Measurements from ENCODE around the gene TRRAP.
A peak's percentile ranks its signal among the peaks of the same experiment; 100 is the strongest.

Gene TRRAP

GRCh38 chr7:98974205-98974604 is 95.9 kb downstream of the TRRAP start:
- in situ Hi-C loops (cut with MboI; ENCODE audit: low pct_unique_long_range_greater_than_20kb, low sequenced_read_pairs) = no loop called here
- DNase-seq = no peak

- no peak for DNase-seq
- in situ Hi-C loops (cut with MboI; ENCODE audit: low pct_unique_long_range_greater_than_20kb, low sequenced_read_pairs) = no loop called here
These were observed 96.8 kb downstream of the TRRAP start for GRCh38 chr7:98974906-98975816.

GRCh38 chr7:98976396-98977185 is 98.3 kb downstream of the TRRAP start:
- in situ Hi-C loops (cut with MboI; ENCODE audit: low pct_unique_long_range_greater_than_20kb, low sequenced_read_pairs) = no loop called here
- DNase-seq = no peak

GRCh38 chr7:98978672-98979071 is 100.3 kb downstream of the TRRAP start:
- no peak for DNase-seq
- in situ Hi-C loops (cut with MboI; ENCODE audit: low pct_unique_long_range_greater_than_20kb, low sequenced_read_pairs) = no loop called here

GRCh38 chr7:98981701-98982100 is 103.4 kb downstream of the TRRAP start:
- no peak for DNase-seq
- in situ Hi-C loops (cut with MboI; ENCODE audit: low pct_unique_long_range_greater_than_20kb, low sequenced_read_pairs) = no loop called here

- in situ Hi-C loops (cut with MboI; ENCODE audit: low pct_unique_long_range_greater_than_20kb, low sequenced_read_pairs) = no loop called here
These were observed 104.4 kb downstream of the TRRAP start for GRCh38 chr7:98982686-98983085.

GRCh38 chr7:98984126-98984525 is 105.8 kb downstream of the TRRAP start:
- DNase-seq = no peak
- in situ Hi-C loops (cut with MboI; ENCODE audit: low pct_unique_long_range_greater_than_20kb, low sequenced_read_pairs) = no loop called here

More at GRCh38 chr7:98982686-98983085, 104.4 kb downstream of the TRRAP start:
- no peak for DNase-seq

GRCh38 chr7:98985406-98985805 is 107.1 kb downstream of the TRRAP start:
- in situ Hi-C loops (cut with MboI; ENCODE audit: low pct_unique_long_range_greater_than_20kb, low sequenced_read_pairs) = no loop called here
- DNase-seq = no peak

GRCh38 chr7:98985945-98986344 is 107.6 kb downstream of the TRRAP start:
- DNase-seq = no peak
- in situ Hi-C loops (cut with MboI; ENCODE audit: low pct_unique_long_range_greater_than_20kb, low sequenced_read_pairs) = no loop called here

- DNase-seq = no peak
- in situ Hi-C loops (cut with MboI; ENCODE audit: low pct_unique_long_range_greater_than_20kb, low sequenced_read_pairs) = no loop called here
These were observed 110.3 kb downstream of the TRRAP start for GRCh38 chr7:98988641-98989040.

- in situ Hi-C loops (cut with MboI; ENCODE audit: low pct_unique_long_range_greater_than_20kb, low sequenced_read_pairs) = no loop called here
- no peak for DNase-seq
These were observed 112.0 kb downstream of the TRRAP start for GRCh38 chr7:98990356-98990755.

- in situ Hi-C loops (cut with MboI; ENCODE audit: low pct_unique_long_range_greater_than_20kb, low sequenced_read_pairs) = no loop called here
- no peak for DNase-seq
These were observed 112.8 kb downstream of the TRRAP start for GRCh38 chr7:98991141-98991540.

GRCh38 chr7:98992076-98992475 is 113.7 kb downstream of the TRRAP start:
- no peak for DNase-seq
- in situ Hi-C loops (cut with MboI; ENCODE audit: low pct_unique_long_range_greater_than_20kb, low sequenced_read_pairs) = no loop called here

- in situ Hi-C loops (cut with MboI; ENCODE audit: low pct_unique_long_range_greater_than_20kb, low sequenced_read_pairs) = no loop called here
These were observed 114.9 kb downstream of the TRRAP start for GRCh38 chr7:98993024-98993897.

GRCh38 chr7:98994046-98994944 is 116.0 kb downstream of the TRRAP start:
- no peak for DNase-seq
- in situ Hi-C loops (cut with MboI; ENCODE audit: low pct_unique_long_range_greater_than_20kb, low sequenced_read_pairs) = no loop called here

More at GRCh38 chr7:98993024-98993897, 114.9 kb downstream of the TRRAP start:
- peak; percentile 5 for DNase-seq

- in situ Hi-C loops (cut with MboI; ENCODE audit: low pct_unique_long_range_greater_than_20kb, low sequenced_read_pairs) = no loop called here
These were observed 116.8 kb downstream of the TRRAP start for GRCh38 chr7:98995111-98995510.

GRCh38 chr7:98995523-98996149 is 117.3 kb downstream of the TRRAP start:
- in situ Hi-C loops (cut with MboI; ENCODE audit: low pct_unique_long_range_greater_than_20kb, low sequenced_read_pairs) = no loop called here
- no peak for DNase-seq

More at GRCh38 chr7:98995111-98995510, 116.8 kb downstream of the TRRAP start:
- DNase-seq = no peak

GRCh38 chr7:98996150-98996552 is 117.8 kb downstream of the TRRAP start:
- DNase-seq = no peak
- in situ Hi-C loops (cut with MboI; ENCODE audit: low pct_unique_long_range_greater_than_20kb, low sequenced_read_pairs) = no loop called here

Measured in KBM-7 (cell line).